ENCODE data around the gene MAGEA2. TPM values are rescaled to one million over a fixed set of nuclear protein-coding genes. Genes with fewer than 3 reads are reported as not detected.
"Not testable (repeated sequence)": the region's sequence is repeated elsewhere in the genome, so short reads cannot be mapped to it uniquely, and the experiment has no call there.

The MAGEA2 gene
- not detected for total RNA-seq
- long read RNA-seq: 0 reads

DNA sequence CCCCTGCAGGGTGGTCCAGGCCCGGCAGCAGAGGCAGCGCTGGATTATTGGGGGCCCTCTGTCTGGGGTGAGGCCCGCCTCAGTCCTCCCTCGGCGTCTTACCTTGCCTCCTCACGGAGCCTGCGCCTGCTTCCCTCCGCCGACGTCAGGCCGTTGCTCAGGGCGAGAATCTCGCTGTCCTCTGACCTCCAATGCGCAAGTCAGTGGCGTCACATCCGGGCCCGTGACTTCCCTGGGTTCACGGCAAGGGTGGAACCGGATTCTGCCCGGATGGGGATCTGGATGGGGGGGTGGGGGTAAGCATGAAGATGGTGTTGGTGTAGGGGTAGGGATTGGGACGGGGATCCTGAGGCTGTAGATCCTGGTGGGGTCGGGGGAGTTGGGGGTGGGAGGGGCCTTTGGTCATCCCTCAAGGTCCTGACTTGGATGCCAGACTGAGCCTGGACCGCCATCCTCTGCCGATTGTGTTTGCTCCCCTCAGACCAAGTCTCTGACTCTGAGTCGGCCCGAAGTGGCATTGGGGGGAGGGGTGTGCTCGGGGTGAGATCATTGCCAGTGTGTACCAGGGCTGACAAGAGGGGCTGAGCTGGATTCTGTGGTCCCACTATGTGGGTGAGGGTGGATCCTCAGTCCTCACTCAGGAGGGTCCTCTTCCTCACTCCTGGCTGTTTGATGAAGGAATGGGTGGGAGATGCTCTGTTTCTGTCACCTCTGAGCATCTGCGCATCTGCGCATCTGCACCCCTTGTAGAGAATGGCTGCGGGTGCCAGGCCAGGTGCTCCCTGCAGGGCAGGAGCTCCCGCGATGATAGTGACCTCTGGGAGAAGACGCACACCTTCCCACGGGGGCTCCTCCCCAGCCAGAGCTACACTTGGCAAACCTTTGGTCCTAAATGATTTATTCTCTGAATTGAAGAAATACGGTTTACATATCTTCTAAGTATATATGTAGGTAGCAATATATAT is at the start of gene MAGEA2:
Gene MAGEA2 (minus strand): TSS at position 157 of the 965 bp plus-strand sequence. CDS start 2,479 bp downstream, outside the sequence.
- DNase-seq (ENCODE audit: low spot score): not testable (repeated sequence)

DNA sequence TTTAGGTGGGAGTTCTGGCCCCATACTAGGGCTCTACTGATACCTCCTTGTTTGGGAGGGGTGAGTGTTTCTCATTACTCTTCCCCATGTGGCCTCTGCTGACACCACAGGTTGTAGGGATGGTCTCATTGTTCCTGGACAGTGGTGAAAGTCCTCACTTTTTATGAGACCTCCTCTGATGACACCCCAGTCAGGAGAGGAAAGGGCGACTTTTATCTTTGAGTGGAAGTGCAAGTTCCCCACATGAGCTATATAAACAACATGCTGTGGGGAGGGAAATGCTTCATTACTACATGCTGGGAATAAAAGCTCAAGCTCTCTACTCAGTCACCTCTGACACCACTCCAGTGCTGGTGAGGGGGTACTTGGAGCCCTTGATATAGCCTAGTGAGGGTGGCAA is 45.3 kb upstream of the MAGEA2 start:
- no peak for DNase-seq (ENCODE audit: low spot score)

DNA sequence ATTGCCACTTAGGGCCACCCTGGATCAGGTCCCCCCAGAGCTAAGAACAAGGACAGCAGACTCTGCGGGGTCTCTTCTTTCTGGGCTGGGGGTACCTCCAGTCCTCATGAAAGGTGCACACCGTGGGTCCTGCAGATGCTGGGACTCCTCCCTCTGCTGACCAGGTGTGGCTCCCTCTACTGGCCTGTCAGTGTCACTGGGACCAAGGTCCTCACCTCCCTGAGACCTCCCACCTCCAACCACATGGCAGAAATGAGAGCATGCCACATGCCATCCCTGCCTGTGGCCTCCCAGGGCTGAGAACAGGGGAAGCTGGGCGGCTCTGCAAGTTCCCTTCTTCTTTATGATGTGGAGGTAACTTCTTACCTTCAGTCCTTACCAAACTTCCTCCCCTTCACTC is 33.4 kb upstream of the MAGEA2 start:
- not testable (repeated sequence) for DNase-seq (ENCODE audit: low spot score)

- DNase-seq (ENCODE audit: low spot score): not testable (repeated sequence)
These were observed 16.1 kb upstream of the MAGEA2 start, which contains the start of gene MAGEA6 for GRCh38 chrX:152769549-152770289. MAGEA6 (minus strand) TSS chrX:152769689; CDS start chrX:152767650, 2,039 bp downstream.

GRCh38 chrX:152766562-152766961 is 12.9 kb upstream of the MAGEA2 start:
- peak; percentile 85 for DNase-seq (ENCODE audit: low spot score)

DNA sequence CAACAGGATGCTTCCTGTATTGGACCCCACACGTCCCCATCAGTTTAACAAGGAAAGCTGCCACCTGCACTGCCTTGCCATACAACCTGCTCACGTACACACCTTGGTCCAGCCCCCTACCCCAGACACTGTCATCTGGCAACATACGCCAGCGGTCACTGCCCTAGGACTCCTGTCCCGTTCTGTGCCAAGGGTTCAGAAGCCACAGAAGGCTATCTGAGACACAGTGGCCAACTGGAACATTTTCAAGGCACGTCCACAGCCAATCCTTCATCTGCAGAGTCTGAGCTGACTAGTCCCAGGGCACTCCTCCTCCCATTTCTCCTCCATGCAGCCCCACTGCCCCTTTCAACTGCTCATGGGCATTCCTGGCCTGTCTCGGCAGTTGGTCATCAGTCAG is 7.9 kb upstream of the MAGEA2 start:
- not testable (repeated sequence) for DNase-seq (ENCODE audit: low spot score)

DNA sequence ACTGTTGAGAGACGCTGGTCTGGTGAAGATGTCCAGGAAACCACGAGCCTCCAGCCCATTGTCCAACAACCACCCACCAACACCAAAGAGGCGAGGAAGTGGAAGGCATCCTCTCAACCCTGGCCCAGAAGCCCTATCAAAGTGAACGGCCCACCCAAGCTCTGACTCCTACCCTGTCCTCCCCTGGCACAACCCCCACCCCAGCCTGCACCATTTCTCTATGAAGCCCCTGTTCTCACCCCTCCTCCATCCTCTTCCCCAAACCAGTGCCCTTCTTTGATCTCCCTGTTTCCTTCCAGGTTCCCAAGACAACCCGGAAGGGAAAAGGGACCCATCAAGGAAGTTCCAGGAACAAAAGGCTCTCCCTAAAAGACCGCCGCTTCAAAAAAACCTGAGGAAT is 5.9 kb upstream of the MAGEA2 start:
- DNase-seq (ENCODE audit: low spot score): not testable (repeated sequence)

- DNase-seq (ENCODE audit: low spot score): not testable (repeated sequence)
These were observed 5.3 kb upstream of the MAGEA2 start, which contains the start of gene CSAG3 for GRCh38 chrX:152758918-152759317. CSAG3 (plus strand) TSS chrX:152759218.

DNA sequence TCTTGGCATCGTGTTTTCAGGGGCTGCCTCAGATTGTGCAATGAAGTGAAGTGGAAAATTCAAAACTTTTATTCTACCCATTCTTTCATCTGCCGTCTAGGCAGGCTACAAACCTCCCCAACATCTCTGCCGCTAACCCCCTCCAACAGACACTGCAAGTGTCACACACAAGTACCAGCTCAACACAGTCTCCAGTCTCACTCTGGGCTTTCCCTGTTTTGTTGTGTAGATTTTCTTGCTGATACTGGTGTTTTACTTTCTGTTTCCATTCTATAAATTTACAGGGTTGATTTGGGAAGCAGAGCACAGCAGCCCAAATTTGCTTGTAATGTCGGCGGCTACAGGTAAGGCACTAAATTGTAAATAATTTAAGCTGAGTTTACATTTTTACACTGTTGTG is 1.2 kb upstream of the MAGEA2 start:
- DNase-seq (ENCODE audit: low spot score): not testable (repeated sequence)

- DNase-seq (ENCODE audit: low spot score): no peak
These were observed 15.1 kb downstream of the MAGEA2 start for GRCh38 chrX:152738560-152738959.

DNA sequence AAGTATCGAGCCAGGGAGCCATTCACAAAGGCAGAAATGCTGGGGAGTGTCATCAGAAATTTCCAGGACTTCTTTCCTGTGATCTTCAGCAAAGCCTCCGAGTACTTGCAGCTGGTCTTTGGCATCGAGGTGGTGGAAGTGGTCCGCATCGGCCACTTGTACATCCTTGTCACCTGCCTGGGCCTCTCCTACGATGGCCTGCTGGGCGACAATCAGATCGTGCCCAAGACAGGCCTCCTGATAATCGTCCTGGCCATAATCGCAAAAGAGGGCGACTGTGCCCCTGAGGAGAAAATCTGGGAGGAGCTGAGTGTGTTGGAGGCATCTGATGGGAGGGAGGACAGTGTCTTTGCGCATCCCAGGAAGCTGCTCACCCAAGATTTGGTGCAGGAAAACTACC is 17.1 kb downstream of the MAGEA2 start:
- peak; percentile 82 for DNase-seq (ENCODE audit: low spot score)

DNA sequence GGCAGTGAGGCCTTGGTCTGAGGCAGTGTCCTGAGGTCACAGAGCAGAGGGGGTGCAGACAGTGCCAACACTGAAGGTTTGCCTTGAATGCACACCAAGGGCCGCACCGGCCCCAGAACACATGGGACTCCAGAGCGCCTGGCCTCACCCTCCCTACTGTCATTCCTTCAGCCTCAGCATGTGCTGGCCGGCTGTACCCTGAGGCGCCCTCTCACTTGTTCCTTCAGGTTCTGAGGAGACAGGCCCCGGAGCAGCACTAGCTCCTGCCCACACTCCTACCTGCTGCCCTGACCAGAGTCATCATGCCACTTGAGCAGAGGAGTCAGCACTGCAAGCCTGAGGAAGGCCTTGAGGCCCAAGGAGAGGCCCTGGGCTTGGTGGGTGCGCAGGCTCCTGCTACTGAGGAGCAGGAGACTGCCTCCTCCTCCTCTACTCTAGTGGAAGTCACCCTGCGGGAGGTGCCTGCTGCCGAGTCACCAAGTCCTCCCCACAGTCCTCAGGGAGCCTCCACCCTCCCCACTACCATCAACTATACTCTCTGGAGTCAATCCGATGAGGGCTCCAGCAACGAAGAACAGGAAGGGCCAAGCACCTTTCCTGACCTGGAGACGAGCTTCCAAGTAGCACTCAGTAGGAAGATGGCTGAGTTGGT is 17.7 kb downstream of the MAGEA2 start:
- DNase-seq (ENCODE audit: low spot score): peak; percentile 67

DNA sequence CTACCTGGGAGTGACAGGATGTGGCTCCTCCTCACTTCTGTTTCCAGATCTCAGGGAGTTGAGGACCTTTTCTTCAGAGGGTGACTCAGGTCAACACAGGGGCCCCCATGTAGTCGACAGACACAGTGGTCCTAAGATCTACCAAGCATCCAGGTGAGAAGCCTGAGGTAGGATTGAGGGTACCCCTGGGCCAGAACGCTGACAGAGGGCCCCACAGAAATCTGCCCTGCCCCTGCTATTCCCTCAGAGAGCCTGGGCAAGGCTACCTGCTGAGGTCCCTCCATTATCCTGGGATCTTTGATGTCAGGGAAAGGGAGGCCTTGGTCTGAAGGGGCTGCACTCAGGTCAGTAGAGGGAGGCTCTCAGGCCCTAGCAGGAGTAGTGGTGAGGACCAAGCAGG is 18.5 kb downstream of the MAGEA2 start:
- peak; percentile 59 for DNase-seq (ENCODE audit: low spot score)

GRCh38 chrX:152734143-152734858 is 19.3 kb downstream of the MAGEA2 start:
- peak; percentile 45 for DNase-seq (ENCODE audit: low spot score)

DNA sequence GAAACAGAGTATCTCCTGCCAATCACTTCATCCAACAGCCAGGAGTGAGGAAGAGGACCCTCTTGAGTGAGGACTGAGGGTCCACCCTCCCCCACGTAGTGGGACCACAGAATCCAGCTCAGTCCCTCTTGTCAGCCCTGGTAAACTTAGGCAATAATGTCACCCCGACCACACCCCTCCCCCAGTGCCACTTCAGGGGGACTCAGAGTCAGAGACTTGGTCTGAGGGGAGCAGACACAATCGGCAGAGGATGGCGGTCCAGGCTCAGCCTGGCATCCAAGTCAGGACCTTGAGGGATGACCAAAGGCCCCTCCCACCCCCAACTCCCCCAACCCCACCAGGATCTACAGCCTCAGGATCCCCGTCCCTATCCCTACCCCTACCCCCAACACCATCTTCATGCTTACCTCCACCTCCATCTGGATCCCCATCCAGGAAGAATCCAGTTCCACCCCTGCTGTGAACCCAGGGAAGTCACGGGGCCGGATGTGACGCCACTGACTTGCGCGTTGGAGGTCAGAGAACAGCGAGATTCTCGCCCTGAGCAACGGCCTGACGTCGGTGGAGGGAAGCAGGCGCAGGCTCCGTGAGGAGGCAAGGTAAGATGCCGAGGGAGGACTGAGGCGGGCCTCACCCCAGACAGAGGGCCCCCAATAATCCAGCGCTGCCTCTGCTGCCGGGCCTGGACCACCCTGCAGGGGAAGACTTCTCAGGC is 20.2 kb downstream of the MAGEA2 start, which contains the start of the genes CSAG1 and MAGEA12:
Gene CSAG1 (minus strand): TSS at position 461 of the 715 bp plus-strand sequence. CDS start 1,261 bp downstream, outside the sequence.
Gene MAGEA12 (plus strand): TSS at position 497 of the 715 bp plus-strand sequence. CDS start 2,405 bp downstream, outside the sequence.
- peak; percentile 68 for DNase-seq (ENCODE audit: low spot score)

GRCh38 chrX:152725409-152725808 is 28.2 kb downstream of the MAGEA2 start:
- no peak for DNase-seq (ENCODE audit: low spot score)

DNA sequence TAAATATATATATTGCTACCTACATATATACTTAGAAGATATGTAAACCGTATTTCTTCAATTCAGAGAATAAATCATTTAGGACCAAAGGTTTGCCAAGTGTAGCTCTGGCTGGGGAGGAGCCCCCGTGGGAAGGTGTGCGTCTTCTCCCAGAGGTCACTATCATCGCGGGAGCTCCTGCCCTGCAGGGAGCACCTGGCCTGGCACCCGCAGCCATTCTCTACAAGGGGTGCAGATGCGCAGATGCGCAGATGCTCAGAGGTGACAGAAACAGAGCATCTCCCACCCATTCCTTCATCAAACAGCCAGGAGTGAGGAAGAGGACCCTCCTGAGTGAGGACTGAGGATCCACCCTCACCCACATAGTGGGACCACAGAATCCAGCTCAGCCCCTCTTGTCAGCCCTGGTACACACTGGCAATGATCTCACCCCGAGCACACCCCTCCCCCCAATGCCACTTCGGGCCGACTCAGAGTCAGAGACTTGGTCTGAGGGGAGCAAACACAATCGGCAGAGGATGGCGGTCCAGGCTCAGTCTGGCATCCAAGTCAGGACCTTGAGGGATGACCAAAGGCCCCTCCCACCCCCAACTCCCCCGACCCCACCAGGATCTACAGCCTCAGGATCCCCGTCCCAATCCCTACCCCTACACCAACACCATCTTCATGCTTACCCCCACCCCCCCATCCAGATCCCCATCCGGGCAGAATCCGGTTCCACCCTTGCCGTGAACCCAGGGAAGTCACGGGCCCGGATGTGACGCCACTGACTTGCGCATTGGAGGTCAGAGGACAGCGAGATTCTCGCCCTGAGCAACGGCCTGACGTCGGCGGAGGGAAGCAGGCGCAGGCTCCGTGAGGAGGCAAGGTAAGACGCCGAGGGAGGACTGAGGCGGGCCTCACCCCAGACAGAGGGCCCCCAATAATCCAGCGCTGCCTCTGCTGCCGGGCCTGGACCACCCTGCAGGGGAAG is 39.5 kb downstream of the MAGEA2 start, which contains the start of gene MAGEA2B:
Gene MAGEA2B (plus strand): TSS at position 814 of the 973 bp plus-strand sequence. CDS start 2,479 bp downstream, outside the sequence.
- not testable (repeated sequence) for DNase-seq (ENCODE audit: low spot score)

GRCh38 chrX:152713195-152713594 is 40.4 kb downstream of the MAGEA2 start:
- not testable (repeated sequence) for DNase-seq (ENCODE audit: low spot score)

Measured in mesenteric fat pad (tissue), 1 donor.